ENCODE data around the gene BRICD5.

DNA sequence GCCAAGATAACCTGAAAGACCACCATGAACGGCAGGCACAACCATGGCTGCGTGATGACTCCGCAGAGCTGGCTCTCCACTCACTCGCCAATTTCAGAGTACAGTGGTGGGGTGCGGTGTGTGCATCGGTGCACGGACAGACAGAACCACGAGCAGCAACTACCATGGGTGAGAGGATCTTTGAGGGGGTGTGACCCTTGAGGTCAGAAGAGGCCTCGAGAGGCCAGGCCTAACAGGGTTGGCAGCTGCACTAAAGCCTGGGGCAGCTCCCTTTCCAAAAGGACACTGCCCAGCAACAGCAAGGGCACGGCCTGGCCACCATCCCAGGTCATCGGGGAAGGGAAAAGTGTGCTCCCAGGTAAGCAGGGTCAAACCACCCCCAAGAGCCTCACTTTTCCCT is 42.6 kb upstream of the BRICD5 start:
- TF ChIP-seq, protein P1, sequence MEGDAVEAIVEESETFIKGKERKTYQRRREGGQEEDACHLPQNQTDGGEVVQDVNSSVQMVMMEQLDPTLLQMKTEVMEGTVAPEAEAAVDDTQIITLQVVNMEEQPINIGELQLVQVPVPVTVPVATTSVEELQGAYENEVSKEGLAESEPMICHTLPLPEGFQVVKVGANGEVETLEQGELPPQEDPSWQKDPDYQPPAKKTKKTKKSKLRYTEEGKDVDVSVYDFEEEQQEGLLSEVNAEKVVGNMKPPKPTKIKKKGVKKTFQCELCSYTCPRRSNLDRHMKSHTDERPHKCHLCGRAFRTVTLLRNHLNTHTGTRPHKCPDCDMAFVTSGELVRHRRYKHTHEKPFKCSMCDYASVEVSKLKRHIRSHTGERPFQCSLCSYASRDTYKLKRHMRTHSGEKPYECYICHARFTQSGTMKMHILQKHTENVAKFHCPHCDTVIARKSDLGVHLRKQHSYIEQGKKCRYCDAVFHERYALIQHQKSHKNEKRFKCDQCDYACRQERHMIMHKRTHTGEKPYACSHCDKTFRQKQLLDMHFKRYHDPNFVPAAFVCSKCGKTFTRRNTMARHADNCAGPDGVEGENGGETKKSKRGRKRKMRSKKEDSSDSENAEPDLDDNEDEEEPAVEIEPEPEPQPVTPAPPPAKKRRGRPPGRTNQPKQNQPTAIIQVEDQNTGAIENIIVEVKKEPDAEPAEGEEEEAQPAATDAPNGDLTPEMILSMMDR (conservative IDR thresholded peaks at IDR 0.05; ENCODE audit: low read depth, low read length) = no peak
- TF ChIP-seq EZH2 (IDR thresholded peaks at IDR 0.05; ENCODE audit: borderline replicate concordance, low read depth, low read length, poor library complexity, severe bottlenecking) = no peak
